NCI-H187 treated with DMSO at 0.1 percent for 48 hours (cell line): ENCODE results near the gene ARHGAP15.
"Not testable (repeated sequence)": the region's sequence is repeated elsewhere in the genome, so short reads cannot be mapped to it uniquely, and the experiment has no call there.

Experiments used
- DNase-seq: peaks from one replicate; lab custom pipeline; 2025; lab: John Stamatoyannopoulos, UW

ARHGAP15 gene

GRCh38 chr2:143128681-143129580 lies at the start of gene ARHGAP15:
TSS of gene ARHGAP15 (plus strand) at chr2:143129419.
- peak; percentile 18 for DNase-seq

GRCh38 chr2:143081616-143082015 lies 47.6 kb upstream of the ARHGAP15 start:
- DNase-seq = no peak

- DNase-seq = no peak
Observed at GRCh38 chr2:143083636-143084035, 45.6 kb upstream of the ARHGAP15 start.

- DNase-seq = no peak
Observed at GRCh38 chr2:143084462-143084861, 44.8 kb upstream of the ARHGAP15 start.

GRCh38 chr2:143085125-143085784 lies 44.0 kb upstream of the ARHGAP15 start:
- no peak for DNase-seq

- no peak for DNase-seq
Observed at GRCh38 chr2:143087033-143087432, 42.2 kb upstream of the ARHGAP15 start.

GRCh38 chr2:143088388-143088787 lies 40.8 kb upstream of the ARHGAP15 start:
- no peak for DNase-seq

GRCh38 chr2:143089520-143089919 lies 39.7 kb upstream of the ARHGAP15 start:
- not testable (repeated sequence) for DNase-seq

- DNase-seq = no peak
Observed at GRCh38 chr2:143110758-143111428, 18.3 kb upstream of the ARHGAP15 start.

GRCh38 chr2:143117225-143117624 lies 12.0 kb upstream of the ARHGAP15 start:
- DNase-seq = no peak

- no peak for DNase-seq
Observed at GRCh38 chr2:143121079-143121478, 8.1 kb upstream of the ARHGAP15 start.

GRCh38 chr2:143121957-143122356 lies 7.3 kb upstream of the ARHGAP15 start:
- DNase-seq = no peak

- no peak for DNase-seq
Observed at GRCh38 chr2:143123911-143124310, 5.3 kb upstream of the ARHGAP15 start.

GRCh38 chr2:143124445-143124844 lies 4.8 kb upstream of the ARHGAP15 start:
- DNase-seq = no peak

GRCh38 chr2:143125717-143126116 lies 3.5 kb upstream of the ARHGAP15 start:
- DNase-seq = no peak

- DNase-seq = no peak
Observed at GRCh38 chr2:143132355-143132754, 3.1 kb downstream of the ARHGAP15 start.

GRCh38 chr2:143133783-143134182 lies 4.6 kb downstream of the ARHGAP15 start:
- no peak for DNase-seq

- no peak for DNase-seq
Observed at GRCh38 chr2:143138292-143138691, 9.1 kb downstream of the ARHGAP15 start.

GRCh38 chr2:143139835-143140393 lies 10.7 kb downstream of the ARHGAP15 start:
- DNase-seq = no peak

- no peak for DNase-seq
Observed at GRCh38 chr2:143140864-143141661, 11.8 kb downstream of the ARHGAP15 start.

GRCh38 chr2:143142598-143142997 lies 13.4 kb downstream of the ARHGAP15 start:
- DNase-seq = no peak
